ENCODE measurements around the gene KCP. TPM values are rescaled to one million over a fixed set of nuclear protein-coding genes. Genes with fewer than 3 reads are reported as not detected.

The KCP gene
- total and polyA plus RNA-seq, 2 of the 13 experiments (the other 11 are each of a cell fraction or from before 2014, with no cell fraction given): 0.37 to 1.0 TPM

DNA sequence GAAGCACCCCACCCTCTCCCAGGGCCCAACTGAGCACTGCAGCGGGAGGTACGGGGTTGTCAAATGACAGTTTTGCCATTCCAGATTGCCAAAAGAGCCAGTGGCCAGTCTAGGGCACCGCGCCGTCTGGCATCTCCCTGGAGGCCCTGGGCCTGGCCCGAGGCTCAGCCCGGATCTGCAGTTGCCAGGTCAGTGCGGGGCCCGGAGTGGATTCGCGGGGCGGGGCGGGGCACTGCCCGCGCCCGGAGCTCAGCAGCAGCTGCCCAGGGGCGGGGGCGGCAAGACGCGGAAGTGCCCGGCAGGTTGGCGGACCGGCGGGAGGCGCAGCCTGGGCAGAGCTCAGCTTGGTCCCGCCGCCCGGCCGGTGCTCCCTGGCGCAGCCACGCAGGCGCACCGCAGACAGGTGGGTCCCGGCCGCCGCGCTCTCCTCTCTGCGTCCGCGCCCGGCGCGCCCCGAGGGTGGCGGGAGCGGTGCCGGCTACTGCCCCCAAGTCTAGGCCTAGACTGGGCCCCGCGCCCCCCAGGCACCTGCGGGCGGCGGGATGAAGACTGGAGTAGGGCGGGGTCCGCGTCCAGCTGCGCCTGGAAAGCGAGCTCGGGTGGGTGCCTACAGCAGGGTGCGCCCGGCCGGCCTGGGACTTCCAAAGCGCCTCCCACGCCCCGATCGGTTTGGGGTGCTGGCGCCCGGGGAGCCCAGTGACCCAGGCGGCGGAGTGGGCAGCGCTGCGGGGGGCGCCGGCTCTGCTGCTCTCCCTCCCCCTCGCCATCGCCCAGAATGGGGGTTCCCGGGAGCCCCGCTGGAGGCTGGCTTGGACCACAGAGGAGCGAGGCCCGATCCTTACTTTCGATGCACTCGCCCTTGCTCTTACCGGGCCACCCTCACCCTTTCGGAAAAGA, 27.4 kb upstream of the KCP start, which contains the start of gene IRF5 (continued):
- TF ChIP-seq ZMAT3 (CRISPR knock-in tag; conservative IDR thresholded peaks at IDR 0.05) (no peak), ELF3 (CRISPR knock-in tag; IDR thresholded peaks at IDR 0.05) (0 out of 2 replicates have a peak, but pooled peaks have one; percentile 14), ZNF564 (CRISPR knock-in tag; IDR thresholded peaks at IDR 0.05) (no peak), ZNF674 (CRISPR knock-in tag; IDR thresholded peaks at IDR 0.05; ENCODE audit: low read depth) (no peak), DNMT1 (CRISPR knock-in tag; IDR thresholded peaks at IDR 0.05) (no peak), ZNF891 (CRISPR knock-in tag; IDR thresholded peaks at IDR 0.05) (no peak), EEA1 (CRISPR knock-in tag; IDR thresholded peaks at IDR 0.05; ENCODE audit: borderline replicate concordance) (no peak), SUZ12 (IDR thresholded peaks at IDR 0.05; ENCODE audit: low read depth, low read length) (no peak), PRPF4 (IDR thresholded peaks at IDR 0.05; ENCODE audit: low read depth, low read length, poor library complexity, severe bottlenecking) (no peak), RBFOX2 (IDR thresholded peaks at IDR 0.05; ENCODE audit: low read depth, low read length) (peak; percentile 73), HIVEP1 (CRISPR knock-in tag; IDR thresholded peaks at IDR 0.05) (no peak), NFKBIZ (CRISPR knock-in tag; IDR thresholded peaks at IDR 0.05) (no peak), ZFP36 (IDR thresholded peaks at IDR 0.05; ENCODE audit: borderline replicate concordance, low read depth, low read length, partially characterized antibody) (no peak), ZKSCAN5 (CRISPR knock-in tag; IDR thresholded peaks at IDR 0.05) (no peak), NPAS2 (CRISPR knock-in tag; IDR thresholded peaks at IDR 0.05; ENCODE audit: borderline replicate concordance) (no peak), CBX5 (CRISPR knock-in tag; IDR thresholded peaks at IDR 0.05; ENCODE audit: borderline replicate concordance) (no peak), CBFB (CRISPR knock-in tag; IDR thresholded peaks at IDR 0.05) (no peak), CEBPB (IDR thresholded peaks at IDR 0.05; ENCODE audit: borderline replicate concordance, low read depth, low read length) (no peak), ZNF598 (CRISPR knock-in tag; IDR thresholded peaks at IDR 0.05; ENCODE audit: borderline replicate concordance) (no peak), ASH2L (IDR thresholded peaks at IDR 0.05; ENCODE audit: insufficient read length, low read depth, low read length) (no peak)
- TF ChIP-seq, protein P1, sequence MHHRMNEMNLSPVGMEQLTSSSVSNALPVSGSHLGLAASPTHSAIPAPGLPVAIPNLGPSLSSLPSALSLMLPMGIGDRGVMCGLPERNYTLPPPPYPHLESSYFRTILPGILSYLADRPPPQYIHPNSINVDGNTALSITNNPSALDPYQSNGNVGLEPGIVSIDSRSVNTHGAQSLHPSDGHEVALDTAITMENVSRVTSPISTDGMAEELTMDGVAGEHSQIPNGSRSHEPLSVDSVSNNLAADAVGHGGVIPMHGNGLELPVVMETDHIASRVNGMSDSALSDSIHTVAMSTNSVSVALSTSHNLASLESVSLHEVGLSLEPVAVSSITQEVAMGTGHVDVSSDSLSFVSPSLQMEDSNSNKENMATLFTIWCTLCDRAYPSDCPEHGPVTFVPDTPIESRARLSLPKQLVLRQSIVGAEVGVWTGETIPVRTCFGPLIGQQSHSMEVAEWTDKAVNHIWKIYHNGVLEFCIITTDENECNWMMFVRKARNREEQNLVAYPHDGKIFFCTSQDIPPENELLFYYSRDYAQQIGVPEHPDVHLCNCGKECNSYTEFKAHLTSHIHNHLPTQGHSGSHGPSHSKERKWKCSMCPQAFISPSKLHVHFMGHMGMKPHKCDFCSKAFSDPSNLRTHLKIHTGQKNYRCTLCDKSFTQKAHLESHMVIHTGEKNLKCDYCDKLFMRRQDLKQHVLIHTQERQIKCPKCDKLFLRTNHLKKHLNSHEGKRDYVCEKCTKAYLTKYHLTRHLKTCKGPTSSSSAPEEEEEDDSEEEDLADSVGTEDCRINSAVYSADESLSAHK (CRISPR knock-in tag; IDR thresholded peaks at IDR 0.05; ENCODE audit: borderline replicate concordance): no peak
- TF ChIP-seq, protein P2, sequence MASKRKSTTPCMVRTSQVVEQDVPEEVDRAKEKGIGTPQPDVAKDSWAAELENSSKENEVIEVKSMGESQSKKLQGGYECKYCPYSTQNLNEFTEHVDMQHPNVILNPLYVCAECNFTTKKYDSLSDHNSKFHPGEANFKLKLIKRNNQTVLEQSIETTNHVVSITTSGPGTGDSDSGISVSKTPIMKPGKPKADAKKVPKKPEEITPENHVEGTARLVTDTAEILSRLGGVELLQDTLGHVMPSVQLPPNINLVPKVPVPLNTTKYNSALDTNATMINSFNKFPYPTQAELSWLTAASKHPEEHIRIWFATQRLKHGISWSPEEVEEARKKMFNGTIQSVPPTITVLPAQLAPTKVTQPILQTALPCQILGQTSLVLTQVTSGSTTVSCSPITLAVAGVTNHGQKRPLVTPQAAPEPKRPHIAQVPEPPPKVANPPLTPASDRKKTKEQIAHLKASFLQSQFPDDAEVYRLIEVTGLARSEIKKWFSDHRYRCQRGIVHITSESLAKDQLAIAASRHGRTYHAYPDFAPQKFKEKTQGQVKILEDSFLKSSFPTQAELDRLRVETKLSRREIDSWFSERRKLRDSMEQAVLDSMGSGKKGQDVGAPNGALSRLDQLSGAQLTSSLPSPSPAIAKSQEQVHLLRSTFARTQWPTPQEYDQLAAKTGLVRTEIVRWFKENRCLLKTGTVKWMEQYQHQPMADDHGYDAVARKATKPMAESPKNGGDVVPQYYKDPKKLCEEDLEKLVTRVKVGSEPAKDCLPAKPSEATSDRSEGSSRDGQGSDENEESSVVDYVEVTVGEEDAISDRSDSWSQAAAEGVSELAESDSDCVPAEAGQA (IDR thresholded peaks at IDR 0.05; ENCODE audit: low read depth): no peak
- TF ChIP-seq, protein P2 (CRISPR knock-in tag; IDR thresholded peaks at IDR 0.05; ENCODE audit: borderline replicate concordance): no peak
